RPMI8226 (cell line): ENCODE data around the gene ARAP1.

Experiments used
- DNase-seq: peaks from one replicate; pipeline ENCODE4 v3.0.0-alpha.2; 2015

Gene ARAP1

DNA sequence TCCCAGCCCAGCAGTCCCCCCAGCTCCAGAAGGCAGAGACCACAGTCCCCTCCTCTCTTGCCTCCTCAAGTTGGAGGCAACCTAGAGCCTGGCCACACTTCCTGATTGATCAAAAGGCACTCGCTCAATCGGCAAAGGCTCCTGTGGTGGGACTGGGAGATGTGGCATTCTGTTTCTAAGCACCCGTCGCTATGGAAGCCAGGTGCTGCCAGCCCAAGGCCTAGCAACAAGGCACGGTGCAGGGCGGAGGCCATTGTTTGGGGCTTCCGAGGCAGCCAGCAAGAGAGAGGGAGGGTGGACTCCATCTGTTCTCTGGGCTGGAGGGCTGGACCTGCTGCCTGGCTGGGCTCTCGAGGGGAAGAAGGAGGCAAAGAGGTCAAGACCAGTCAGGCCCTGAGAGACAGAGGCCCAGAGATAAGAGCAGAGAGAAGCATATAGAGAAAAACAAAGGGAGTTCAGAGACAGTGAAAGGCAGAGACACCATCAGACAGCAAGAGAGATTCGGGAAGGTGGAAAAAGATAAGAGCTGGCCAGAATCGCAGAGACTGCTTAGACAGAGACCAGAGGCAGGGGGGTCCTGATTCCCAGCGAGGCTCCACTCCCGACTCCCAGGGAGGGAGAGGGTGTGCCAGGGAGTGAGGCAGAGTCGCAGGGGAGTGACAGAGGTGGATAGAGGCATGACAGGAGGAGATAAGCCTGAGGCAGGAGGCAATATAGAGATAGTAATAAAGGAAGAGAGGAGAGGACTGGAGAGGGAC, 99.2 kb downstream of the ARAP1 start:
- DNase-seq: no peak

DNA sequence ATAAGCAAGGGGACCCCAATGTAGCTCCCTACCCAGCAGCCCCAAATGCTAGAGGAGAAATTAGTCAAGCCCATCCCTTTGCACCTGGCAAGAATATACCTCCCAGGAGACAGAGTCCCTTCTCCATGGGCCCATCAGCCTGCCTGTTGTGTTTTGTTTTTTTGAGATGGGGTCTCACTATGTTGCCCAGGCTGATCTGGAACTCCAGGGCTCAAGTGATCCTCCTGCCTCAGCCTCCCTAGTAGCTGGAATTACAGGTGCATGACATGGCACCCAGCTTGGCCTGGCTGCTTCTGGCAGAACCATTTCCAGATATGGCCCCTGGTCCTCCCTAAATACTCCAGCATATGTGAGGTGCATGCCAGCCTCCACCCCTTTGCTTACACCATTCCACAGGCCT, 100.1 kb downstream of the ARAP1 start:
- DNase-seq: no peak

DNA sequence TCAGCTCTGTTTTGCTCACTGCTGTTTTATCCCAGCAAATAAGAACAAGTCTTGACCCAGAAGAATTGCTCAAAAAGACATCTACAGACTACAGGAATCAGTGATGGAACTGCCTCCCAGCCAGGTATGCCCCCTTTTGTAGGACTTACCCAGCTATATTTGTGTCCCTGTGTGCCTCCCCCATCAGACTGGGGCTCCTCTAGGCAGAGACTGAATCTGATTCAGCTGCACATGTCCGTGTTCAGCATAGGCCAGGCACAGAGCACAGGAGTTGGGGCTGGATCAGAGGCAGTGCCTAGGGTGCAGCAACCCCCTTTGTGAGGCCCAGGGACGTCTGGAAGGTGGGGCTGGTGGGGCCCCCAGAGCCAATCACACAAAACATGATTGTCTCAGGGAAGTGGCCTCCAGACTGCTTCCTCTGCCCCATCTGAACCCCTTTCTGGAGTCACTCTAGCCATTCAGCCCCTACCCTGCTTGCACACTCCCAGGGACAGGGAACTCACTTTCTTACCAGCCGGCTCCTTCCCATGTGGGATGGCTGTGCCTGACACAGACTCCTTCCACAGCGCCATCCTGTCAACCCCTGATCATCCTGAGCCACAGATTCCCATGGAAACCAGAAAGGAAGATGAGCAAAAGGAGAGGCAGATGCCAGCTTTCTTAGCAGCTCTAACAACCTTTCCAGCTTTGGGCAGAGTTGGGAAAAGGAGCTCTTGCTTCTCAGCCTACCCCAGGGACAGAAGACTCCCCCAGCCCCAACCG, 102.8 kb downstream of the ARAP1 start:
- no peak for DNase-seq

DNA sequence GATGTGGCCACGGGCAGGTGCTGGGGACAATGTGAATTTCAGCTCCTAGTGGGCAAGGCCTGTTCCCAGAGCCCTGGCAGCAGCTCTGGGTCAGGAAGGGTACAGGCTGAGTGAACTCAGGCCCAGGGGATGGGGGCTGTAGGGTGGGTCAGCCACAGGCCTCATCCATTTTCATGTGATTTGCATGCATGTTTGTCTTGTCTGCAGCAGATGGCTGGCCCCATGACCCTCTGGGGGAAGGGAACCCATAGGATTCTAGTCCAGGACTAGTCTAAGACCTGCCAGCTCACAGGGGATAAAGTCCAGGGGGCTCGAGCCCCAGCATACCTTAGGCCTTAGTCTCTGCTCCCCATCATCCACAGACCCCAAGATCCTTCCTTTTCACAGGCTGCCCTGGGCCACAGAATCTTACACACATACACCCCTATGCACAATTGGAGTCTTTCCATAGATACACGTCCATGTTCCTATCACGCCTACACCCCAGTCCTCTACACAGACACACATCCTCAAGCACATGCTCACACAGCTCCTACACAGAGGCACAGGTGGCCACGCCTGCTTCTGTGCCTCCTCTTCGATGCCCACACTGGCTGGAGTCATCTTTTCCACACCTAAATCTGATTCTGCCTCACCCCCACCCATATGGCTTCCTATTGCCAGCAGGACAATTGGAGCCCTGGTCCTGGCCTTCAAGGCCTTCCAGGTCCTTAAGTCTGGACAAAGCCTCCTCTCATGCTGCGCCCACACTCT, 103.6 kb downstream of the ARAP1 start:
- no peak for DNase-seq

DNA sequence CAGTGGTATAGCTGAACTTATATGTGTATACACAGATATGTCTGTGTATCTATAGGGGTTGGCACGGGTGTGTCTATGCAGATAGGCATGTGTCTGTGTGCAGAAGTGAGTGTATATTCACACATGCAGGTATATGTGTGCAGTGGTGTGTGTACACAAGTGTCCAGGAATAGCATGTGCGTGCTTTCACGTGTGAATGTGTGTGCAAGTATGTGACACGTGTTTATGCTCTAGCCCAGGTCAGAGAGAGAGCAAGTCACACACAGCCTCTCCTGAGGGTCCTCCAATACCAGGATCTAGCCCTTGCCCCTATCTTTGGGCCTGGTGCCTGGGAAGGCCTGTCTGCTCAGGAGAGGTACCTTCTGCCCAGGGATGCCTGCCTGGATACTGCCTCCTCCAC, 104.3 kb downstream of the ARAP1 start:
- DNase-seq: no peak

DNA sequence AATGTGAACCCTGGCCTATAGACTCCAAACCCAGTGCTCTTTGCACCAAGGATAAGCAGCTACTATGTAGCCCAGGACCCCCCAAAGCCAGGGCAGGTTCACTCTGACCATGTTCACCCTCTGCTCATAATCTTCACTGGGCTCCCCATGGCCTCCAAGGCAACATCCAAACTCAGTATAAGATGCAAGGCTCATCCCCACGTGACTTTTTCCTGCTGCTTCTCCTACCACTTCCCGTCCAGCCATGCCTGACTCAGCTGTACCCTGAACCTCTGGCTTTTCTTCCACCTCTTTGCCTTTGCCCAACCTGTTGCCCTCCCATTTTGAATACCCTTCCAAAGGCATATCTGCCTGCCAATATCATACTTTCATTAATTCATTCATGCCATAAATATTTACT, 105.7 kb downstream of the ARAP1 start:
- DNase-seq: no peak

DNA sequence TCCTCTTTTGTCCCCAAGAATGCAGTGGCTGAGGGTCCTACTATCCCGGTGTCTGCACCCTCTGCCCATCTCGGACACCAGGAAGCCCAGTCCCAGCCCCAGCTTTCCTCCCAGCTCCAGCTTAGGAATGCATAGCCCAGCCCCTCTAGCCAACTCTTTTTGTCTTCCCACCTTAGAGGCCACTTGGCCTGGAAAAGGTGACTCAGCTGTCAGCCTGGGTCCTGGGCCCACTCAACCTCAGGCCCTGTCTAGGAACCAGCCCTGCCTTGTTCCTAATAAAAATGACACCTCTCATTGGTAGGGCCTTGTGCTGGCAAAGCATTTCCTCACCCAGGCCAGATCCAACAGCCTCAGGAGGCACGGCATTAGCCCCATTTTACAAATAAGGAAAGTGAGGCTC, 106.2 kb downstream of the ARAP1 start:
- no peak for DNase-seq

DNA sequence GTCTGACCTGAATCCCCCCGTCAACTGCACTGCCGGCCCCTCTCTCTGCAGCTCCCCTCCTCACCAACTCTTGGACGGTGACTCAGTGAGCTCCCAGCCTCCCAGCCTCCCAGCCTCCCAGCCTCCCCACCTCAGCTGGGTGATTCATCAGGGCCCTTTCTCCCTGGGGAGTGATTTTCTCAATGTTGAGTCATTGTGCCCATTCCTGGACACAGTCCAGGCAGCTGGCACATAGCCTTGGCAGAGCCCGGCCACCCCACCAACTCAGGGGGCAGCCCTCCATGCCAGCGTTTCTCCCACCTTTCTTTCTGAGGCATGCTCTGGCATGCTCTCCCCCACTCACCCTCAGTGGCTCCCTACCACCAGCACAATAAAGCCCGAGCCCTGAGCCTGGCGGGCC, 108.7 kb downstream of the ARAP1 start:
- DNase-seq: no peak

DNA sequence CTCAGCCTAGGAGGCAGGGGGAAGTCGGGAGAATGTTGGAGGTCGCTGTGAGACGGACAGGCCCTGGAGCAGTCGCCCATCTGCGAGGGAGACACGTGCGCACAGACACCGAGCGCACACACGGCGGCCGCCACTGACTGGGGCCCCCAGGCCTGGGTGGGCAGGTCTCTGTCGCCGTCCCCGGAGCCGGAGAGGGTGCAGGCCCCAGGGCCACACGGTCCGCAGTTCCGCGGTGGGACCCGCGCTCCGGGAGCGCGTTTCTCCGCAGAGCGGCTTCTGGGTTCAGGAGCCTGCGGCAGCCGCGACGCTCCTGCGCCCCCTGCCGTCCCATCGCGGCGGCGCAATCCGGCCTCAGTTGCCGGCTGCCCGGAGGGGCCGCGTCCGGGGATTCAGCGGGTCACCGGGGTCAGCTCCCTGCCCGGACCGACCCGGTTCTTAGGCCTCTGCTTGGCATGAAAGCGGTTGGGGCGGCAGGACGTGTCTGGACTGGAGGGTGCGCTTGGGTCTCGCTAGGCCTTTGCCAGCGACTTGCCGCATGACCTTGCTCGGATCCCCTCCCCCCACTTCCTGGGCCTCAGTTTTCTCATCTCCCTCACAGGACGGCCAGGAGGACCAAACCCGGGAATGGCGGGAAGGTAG, 109.2 kb downstream of the ARAP1 start:
- DNase-seq: peak; percentile 65

DNA sequence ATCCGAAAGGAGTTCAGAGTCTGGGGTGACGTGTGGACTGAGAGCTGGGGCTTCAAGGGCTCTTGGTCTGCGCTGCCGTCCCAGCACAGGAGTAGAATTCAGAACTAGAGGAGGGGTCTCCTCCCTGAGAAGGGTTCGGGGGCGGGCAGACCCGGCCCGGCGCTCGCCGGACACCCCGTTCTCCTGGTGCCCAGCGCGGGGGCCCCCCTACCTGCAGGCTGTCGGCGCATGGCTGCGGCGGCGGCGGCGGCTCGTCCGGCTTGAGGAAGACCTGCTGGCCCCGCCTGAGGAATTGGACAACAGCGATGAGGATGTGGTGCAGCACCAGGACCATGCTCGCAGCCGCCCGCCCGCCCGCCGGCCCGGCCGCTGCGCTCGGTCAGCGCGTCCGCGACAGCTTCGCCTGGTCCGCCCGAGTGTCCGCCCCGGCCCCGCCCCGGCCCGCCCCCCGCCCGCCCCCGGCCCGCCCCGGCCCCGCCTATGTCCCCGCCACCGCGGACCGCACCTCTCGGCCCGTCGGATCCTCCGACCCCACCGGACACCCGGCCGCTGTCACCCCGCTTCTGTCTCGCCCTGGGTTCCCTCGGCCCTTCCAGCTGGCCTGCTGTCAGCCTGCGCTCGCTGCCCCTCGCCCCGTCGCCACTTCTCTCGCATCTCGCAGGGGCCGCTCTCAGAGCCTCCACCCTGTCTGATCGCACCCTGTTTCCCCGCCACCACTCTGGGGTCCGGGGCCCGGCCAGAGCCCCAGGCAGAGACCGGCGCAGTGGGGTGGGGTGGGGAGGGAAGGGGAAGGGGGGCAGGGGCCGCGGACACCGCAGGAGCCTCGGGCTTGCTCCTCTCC, 109.9 kb downstream of the ARAP1 start:
- DNase-seq: no peak

DNA sequence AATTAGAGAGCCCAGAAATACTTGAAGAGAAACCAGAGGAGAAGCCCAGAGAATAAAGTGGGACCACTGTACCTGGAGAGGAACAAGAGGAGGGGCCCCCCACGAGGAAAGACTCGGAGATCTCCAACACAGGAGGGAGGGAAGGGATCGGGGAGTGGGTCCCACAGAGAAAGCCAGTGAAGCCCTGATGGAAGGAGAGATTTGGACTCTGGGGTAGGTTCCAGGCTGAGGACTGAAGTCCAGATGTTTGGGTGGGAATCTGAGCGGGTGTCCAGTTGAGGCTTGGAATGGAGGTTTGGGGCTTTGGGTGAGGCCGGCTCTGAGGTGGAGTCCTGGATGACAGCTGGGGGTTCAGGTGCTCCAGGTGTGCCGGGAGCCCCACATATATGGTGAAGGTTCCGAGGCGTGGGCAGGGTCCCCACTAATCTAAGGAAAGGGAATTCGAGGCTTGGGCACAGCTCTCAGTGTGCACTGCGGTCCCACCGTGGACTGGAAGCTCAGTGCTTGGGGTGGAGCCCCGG, 110.6 kb downstream of the ARAP1 start:
- no peak for DNase-seq

DNA sequence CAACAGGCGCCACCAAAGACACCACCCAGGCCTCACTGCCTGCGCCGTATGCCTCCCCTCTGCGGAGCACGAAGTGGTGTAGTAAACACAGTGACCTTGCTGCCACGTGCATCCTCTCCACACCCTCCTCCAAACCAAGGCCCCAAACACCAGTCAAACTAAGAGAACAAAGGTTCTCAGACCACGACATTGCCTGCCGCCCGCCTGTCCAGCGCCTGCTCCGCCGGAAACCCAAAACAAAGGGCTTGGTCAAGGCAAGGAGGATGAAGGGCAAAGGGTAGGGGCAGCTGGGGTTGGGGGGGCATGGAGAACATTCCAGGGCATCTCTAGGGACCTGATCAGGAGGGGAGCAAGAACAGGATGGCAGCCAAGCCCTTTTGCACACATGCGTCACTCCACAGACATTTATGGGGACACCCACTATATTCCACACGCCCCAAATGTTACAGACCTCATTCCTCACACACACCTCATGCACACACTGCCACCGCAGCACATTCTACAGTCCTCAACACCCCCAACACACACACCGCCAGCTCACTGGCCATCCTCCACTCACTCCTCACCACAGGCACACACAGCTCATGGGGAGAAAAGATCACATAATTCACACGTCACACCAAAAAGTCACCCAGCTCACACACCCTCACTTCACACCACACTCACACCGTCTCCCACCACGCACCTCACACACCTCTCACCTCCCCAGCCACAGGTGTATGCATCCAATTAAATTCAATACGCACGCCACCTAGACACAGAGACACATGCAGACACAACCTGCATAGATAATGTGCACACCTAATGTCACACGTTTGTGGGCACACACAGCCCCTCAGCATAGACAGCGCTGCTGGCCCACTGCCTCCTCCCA, 112.5 kb downstream of the ARAP1 start:
- no peak for DNase-seq

DNA sequence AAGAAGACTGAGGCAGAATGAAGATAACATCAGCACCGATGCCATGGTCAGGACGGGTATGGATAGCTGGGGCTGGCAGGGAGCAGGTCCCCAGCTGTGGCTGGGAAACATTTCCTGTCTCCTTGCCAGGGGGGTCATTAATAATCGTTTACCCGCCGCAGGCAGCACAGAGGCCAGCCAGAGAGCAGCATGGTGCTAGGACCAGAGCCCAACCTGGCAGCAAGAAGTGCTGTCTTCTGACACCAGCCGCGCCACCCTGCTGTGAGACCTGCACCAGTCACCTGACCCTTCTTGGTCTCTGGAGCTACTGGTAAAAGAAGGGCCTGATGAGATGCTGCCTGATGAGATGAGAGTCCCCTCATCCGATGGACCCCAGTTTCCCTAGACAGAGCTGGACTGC, 114.3 kb downstream of the ARAP1 start:
- no peak for DNase-seq

DNA sequence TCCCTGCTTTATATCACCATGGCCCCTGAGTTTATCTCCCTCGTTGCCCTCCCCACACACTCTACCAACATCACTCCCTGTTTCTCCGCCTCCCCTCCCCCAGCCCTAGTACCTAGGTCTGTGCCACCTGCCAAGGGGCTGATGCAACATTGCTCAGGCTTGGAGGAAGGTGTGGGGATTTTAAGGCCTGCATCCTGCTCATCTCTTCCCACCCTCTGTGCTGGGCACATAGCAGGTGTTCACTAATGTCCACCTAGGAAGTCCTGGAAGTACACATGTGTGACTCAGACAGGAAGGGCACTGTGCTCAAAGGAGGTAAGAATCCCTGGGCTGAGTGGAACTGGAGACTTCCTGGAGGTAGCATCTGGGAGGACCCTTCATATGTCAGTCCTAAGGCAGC, 115.0 kb downstream of the ARAP1 start:
- no peak for DNase-seq

DNA sequence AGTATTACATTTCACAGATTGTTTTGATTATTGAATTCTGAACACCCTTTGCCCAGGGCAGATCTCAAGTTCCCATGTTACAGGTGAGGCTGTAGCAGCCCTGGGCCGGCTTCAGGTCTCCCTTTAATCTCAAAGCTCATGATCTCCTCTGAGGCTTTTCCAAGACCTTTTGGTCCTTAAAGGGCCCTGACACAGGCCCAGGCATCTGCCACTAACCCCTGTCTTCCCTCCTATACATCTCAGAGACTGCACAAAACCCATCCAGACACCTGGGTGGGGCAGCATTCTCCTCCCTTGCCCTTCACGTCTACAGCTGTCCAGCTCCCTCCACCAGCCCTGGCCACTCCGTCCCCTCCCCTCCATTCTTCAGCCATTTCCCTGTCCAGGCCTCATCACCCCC, 115.8 kb downstream of the ARAP1 start:
- no peak for DNase-seq

DNA sequence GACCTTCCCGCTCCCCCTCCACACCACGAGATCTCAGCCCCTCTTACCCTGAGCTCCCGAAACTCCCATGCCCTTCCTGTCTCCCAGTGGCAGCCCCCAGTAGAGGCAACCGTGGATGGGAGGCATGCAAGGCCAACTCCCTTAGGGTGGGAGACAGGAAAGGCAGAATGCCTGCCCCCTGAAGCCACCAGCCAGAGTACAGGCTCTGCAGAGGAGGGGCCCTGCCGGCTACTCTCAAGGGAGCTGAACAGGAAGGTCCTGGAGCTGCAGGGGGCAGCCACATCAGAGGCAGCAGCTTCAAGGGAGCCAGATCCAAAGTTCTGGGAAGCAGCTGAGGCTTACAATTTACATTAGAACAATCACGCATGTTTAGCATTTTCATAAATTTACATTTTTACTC, 116.3 kb downstream of the ARAP1 start:
- DNase-seq: no peak

DNA sequence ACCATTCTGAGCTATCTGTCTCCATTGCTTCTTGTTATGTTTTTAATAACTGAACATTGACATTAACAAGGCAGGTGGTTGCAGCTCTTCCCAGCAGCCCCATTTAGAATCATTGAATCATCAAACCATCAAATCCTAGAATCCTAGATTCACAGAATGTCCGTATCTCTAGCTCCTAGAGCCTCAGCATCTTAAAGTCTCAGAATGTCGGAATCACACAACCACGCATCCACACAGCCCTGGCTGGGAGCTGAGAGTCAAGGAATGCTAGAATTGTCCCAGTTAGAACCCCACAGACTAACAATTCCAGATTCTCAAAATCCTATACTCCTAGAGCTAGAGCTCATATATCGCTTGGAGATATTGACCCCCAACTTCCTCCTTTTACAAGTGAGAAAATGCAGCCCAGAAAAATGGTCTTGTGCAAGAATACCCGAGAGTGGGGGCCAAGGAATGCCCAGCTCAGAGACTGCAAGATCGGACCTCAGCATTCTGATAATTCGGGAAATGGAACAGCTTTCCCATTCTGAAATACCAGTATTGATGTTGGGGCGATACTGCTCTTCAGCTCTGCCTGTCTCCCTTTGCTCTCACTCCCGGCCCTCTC, 116.8 kb downstream of the ARAP1 start:
- DNase-seq: no peak
